A549 (cell line): ENCODE data around the gene ZNF287.

Source experiments
- BHLHE40 ChIP-seq: IDR thresholded peaks from 2 replicates; pipeline ENCODE4 v1.6.1; 2012; ENCODE audit warnings: low read depth, low read length, inconsistent platforms
- CHD4 ChIP-seq: fragments of 200-600 bp; sonication (generic); IDR thresholded peaks from 2 replicates; pipeline ENCODE4 v1.6.1; 2016; ENCODE audit warnings: antibody characterized with exemption, mild to moderate bottlenecking, borderline replicate concordance
- EHF ChIP-seq: fragments of 250-450 bp; sonication (Bioruptor Pico); IDR thresholded peaks from 2 replicates; pipeline ENCODE4 v1.5.0; 2020; ENCODE audit warnings: mild to moderate bottlenecking
- EP300 ChIP-seq, 2 experiments: fragments of >200 bp; sonication (Bioruptor Twin); formaldehyde crosslinking; IDR thresholded peaks; 2 replicates in 1 of 2; 3 replicates in 1 of 2; pipeline ENCODE4 v1.6.1; 2016 to 2017
- POLR2A ChIP-seq: IDR thresholded peaks from 2 replicates; pipeline ENCODE4 v1.6.1; 2012; ENCODE audit warnings: mild to moderate bottlenecking, low read length
- POLR2AphosphoS2 ChIP-seq: conservative IDR thresholded peaks from 2 replicates; pipeline ENCODE4 v1.6.1; 2012; ENCODE audit warnings: low read length, improper control_type of control experiment, inconsistent platforms
- RFX5 ChIP-seq: fragments of 450-650 bp; IDR thresholded peaks from 2 replicates; pipeline ENCODE4 v1.7.1; 2014; ENCODE audit warnings: antibody characterized with exemption, mild to moderate bottlenecking, moderate library complexity
- ZC3H11A ChIP-seq: fragments of 450-650 bp; IDR thresholded peaks from 2 replicates; pipeline ENCODE4 v1.6.1; 2014; ENCODE audit warnings: antibody characterized with exemption, mild to moderate bottlenecking
- TF ChIP-seq, protein P1 (sequence below): IDR thresholded peaks from 2 replicates; pipeline ENCODE4 v1.6.1; 2012
- TF ChIP-seq, protein P2 (sequence below): fragments of >200 bp; sonication (Bioruptor Twin); formaldehyde crosslinking; IDR thresholded peaks from 3 replicates; pipeline ENCODE4 v1.5.1; 2016
- TF ChIP-seq, protein P3 (sequence below): fragments of 450-650 bp; IDR thresholded peaks from 2 replicates; pipeline ENCODE4 v1.6.1; 2014; ENCODE audit warnings: antibody characterized with exemption

DNA sequence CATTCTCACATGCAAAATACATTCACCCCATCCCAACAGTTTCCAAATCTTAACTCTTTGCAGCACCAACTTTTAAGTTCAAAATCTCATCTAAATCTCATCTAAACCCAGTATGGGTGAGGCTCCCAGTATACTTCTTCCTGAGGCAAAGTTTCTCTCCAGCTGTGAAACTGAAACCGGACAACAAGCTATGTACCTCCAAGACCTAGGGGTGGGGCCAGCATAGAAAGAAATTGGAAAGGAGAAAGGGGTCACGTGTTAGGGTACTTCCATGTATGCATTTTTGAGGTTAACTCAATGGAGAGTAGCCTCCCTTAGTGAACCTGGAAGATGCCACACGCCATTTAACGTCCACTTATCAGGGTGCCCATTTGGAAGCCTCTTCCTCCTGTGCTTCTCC, 53.1 kb downstream of the ZNF287 start:
- TF ChIP-seq, protein P1, sequence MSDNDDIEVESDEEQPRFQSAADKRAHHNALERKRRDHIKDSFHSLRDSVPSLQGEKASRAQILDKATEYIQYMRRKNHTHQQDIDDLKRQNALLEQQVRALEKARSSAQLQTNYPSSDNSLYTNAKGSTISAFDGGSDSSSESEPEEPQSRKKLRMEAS, result no peak
- TF ChIP-seq, protein P2, sequence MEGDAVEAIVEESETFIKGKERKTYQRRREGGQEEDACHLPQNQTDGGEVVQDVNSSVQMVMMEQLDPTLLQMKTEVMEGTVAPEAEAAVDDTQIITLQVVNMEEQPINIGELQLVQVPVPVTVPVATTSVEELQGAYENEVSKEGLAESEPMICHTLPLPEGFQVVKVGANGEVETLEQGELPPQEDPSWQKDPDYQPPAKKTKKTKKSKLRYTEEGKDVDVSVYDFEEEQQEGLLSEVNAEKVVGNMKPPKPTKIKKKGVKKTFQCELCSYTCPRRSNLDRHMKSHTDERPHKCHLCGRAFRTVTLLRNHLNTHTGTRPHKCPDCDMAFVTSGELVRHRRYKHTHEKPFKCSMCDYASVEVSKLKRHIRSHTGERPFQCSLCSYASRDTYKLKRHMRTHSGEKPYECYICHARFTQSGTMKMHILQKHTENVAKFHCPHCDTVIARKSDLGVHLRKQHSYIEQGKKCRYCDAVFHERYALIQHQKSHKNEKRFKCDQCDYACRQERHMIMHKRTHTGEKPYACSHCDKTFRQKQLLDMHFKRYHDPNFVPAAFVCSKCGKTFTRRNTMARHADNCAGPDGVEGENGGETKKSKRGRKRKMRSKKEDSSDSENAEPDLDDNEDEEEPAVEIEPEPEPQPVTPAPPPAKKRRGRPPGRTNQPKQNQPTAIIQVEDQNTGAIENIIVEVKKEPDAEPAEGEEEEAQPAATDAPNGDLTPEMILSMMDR, result no peak
- TF ChIP-seq EP300 (IDR thresholded peaks at IDR 0.05) (no peak), CHD4 (no peak), POLR2A (no peak), BHLHE40 (no peak), RFX5 (no peak), ZC3H11A (no peak), EHF (CRISPR knock-in tag) (no peak), POLR2AphosphoS2 (no peak)
- TF ChIP-seq, protein P3, sequence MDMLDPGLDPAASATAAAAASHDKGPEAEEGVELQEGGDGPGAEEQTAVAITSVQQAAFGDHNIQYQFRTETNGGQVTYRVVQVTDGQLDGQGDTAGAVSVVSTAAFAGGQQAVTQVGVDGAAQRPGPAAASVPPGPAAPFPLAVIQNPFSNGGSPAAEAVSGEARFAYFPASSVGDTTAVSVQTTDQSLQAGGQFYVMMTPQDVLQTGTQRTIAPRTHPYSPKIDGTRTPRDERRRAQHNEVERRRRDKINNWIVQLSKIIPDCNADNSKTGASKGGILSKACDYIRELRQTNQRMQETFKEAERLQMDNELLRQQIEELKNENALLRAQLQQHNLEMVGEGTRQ, result no peak
